ENCODE data around the gene CHID1. TPM values are rescaled to one million over a fixed set of nuclear protein-coding genes. Genes with fewer than 3 reads are reported as not detected.

The CHID1 gene
- total and polyA plus RNA-seq, 2 donors (not counting 1 experiment from before 2014, with no cell fraction given): 54.3 to 68.4 TPM

DNA sequence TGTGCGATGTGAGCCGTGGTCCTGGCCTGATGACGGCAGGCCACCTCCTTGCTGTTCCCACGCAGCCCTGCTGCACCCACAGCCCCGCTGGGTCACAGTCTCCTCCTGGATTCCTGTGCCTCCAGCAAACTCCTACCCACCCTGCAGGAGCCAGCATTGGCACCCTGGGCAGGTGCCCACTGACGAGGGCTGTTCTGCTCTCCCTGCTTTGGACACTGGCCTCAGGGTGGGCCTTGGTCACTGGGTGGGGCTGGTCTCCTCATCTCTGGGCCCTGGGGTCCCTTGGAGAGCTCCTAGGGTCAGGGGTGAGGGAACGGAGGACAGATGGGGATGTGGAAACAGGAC lies 55.3 kb downstream of the CHID1 start:
- TF ChIP-seq EZH2 (IDR thresholded peaks at IDR 0.05; ENCODE audit: low read length, missing control alignments) (no peak), CTCF (conservative IDR thresholded peaks at IDR 0.05 in 1 of 2, IDR thresholded peaks at IDR 0.05 in 1 of 2; ENCODE audit: low read depth in 1 of 2, low read length in 2 of 2) (no peak)
- Histone ChIP-seq H3K36me3 (ENCODE audit: control insufficient read depth, insufficient read depth, low read length) (peaks cover 8% of the 10 kb centered on the region), H4K20me1 (ENCODE audit: control insufficient read depth, extremely low read depth, insufficient read depth, low read length) (no peaks in the 10 kb centered on the region), H3K4me1 (ENCODE audit: control insufficient read depth, extremely low read depth, insufficient read depth, low read length) (peaks cover 23% of the 10 kb centered on the region), H3K9me3 (ENCODE audit: control insufficient read depth, insufficient read depth, low read depth, low read length) (no peaks in the 10 kb centered on the region), H3K27ac (ENCODE audit: insufficient read depth, low read length) (no peak overlapping the region), H3K4me3 (replicated peaks in 1 of 4; ENCODE audit: control extremely low read depth in 1 of 4, insufficient read depth in 1 of 4, low read depth in 3 of 4, low read length in 4 of 4) (no peak overlapping the region), H3K9ac (ENCODE audit: insufficient read depth, low read length) (no peak overlapping the region), H2AFZ (ENCODE audit: low read length) (no peak overlapping the region), H3K27me3 (ENCODE audit: control insufficient read depth, insufficient read depth, low read length) (no peaks in the 10 kb centered on the region), H3K79me2 (ENCODE audit: control insufficient read depth, insufficient read depth, low read length) (peaks cover 31% of the 10 kb centered on the region), H3K4me2 (ENCODE audit: extremely low read depth, insufficient read depth, low read length) (no peak overlapping the region)
- no peak for DNase-seq (ENCODE audit: low read depth in 2 of 2)

- Histone ChIP-seq H3K9ac (ENCODE audit: insufficient read depth, low read length) (no peak overlapping the region), H3K27ac (ENCODE audit: insufficient read depth, low read length) (no peak overlapping the region), H2AFZ (ENCODE audit: low read length) (no peak overlapping the region), H3K4me1 (ENCODE audit: control insufficient read depth, extremely low read depth, insufficient read depth, low read length) (peaks cover 17% of the 10 kb centered on the region), H3K36me3 (ENCODE audit: control insufficient read depth, insufficient read depth, low read length) (peaks cover 8% of the 10 kb centered on the region), H3K27me3 (ENCODE audit: control insufficient read depth, insufficient read depth, low read length) (no peaks in the 10 kb centered on the region), H3K9me3 (ENCODE audit: control insufficient read depth, insufficient read depth, low read depth, low read length) (no peaks in the 10 kb centered on the region), H3K79me2 (ENCODE audit: control insufficient read depth, insufficient read depth, low read length) (peaks cover 30% of the 10 kb centered on the region), H4K20me1 (ENCODE audit: control insufficient read depth, extremely low read depth, insufficient read depth, low read length) (no peaks in the 10 kb centered on the region), H3K4me3 (replicated peaks in 1 of 4; ENCODE audit: control extremely low read depth in 1 of 4, insufficient read depth in 1 of 4, low read depth in 3 of 4, low read length in 4 of 4) (no peak overlapping the region), H3K4me2 (ENCODE audit: extremely low read depth, insufficient read depth, low read length) (no peak overlapping the region)
- DNase-seq (ENCODE audit: low read depth in 2 of 2): no peak
- TF ChIP-seq CTCF (conservative IDR thresholded peaks at IDR 0.05 in 1 of 2, IDR thresholded peaks at IDR 0.05 in 1 of 2; ENCODE audit: low read depth in 1 of 2, low read length in 2 of 2): no peak
- no peak for TF ChIP-seq EZH2 (IDR thresholded peaks at IDR 0.05; ENCODE audit: low read length, missing control alignments)
These were observed 55.8 kb downstream of the CHID1 start for GRCh38 chr11:854601-855329.

GRCh38 chr11:853682-854448 lies 56.7 kb downstream of the CHID1 start:
- DNase-seq (ENCODE audit: low read depth in 2 of 2): no peak
- no peak overlapping the region for H3K9ac ChIP-seq (ENCODE audit: insufficient read depth, low read length)
- H4K20me1 ChIP-seq (ENCODE audit: control insufficient read depth, extremely low read depth, insufficient read depth, low read length): no peaks in the 10 kb centered on the region
- H3K36me3 ChIP-seq (ENCODE audit: control insufficient read depth, insufficient read depth, low read length): peaks cover 8% of the 10 kb centered on the region
- peaks cover 15% of the 10 kb centered on the region for H3K4me1 ChIP-seq (ENCODE audit: control insufficient read depth, extremely low read depth, insufficient read depth, low read length)
- no peaks in the 10 kb centered on the region for H3K27me3 ChIP-seq (ENCODE audit: control insufficient read depth, insufficient read depth, low read length)
- H3K79me2 ChIP-seq (ENCODE audit: control insufficient read depth, insufficient read depth, low read length): peaks cover 29% of the 10 kb centered on the region
- H3K9me3 ChIP-seq (ENCODE audit: control insufficient read depth, insufficient read depth, low read depth, low read length): no peaks in the 10 kb centered on the region
- H2AFZ ChIP-seq (ENCODE audit: low read length): no peak overlapping the region
- H3K27ac ChIP-seq (ENCODE audit: insufficient read depth, low read length): no peak overlapping the region
- H3K4me2 ChIP-seq (ENCODE audit: extremely low read depth, insufficient read depth, low read length): no peak overlapping the region
- H3K4me3 ChIP-seq (replicated peaks in 1 of 4; ENCODE audit: control extremely low read depth in 1 of 4, insufficient read depth in 1 of 4, low read depth in 3 of 4, low read length in 4 of 4): no peak overlapping the region
- TF ChIP-seq EZH2 (IDR thresholded peaks at IDR 0.05; ENCODE audit: low read length, missing control alignments): no peak
- TF ChIP-seq CTCF (conservative IDR thresholded peaks at IDR 0.05 in 1 of 2, IDR thresholded peaks at IDR 0.05 in 1 of 2; ENCODE audit: low read depth in 1 of 2, low read length in 2 of 2): no peak
